ENCODE measurements around the gene RPS6KA2. TPM values are rescaled to one million over a fixed set of nuclear protein-coding genes. Genes with fewer than 3 reads are reported as not detected.

RPS6KA2 gene
- total and polyA plus RNA-seq, 2 experiments from 2014 or later, result 19.3 to 24.0 TPM

GRCh38 chr6:166412156-166412910 lies 214.7 kb downstream of the RPS6KA2 start:
- Histone ChIP-seq H3K27ac (no peak overlapping the region), H3K36me3 (no peaks in the 10 kb centered on the region), H3K27me3 (no peaks in the 10 kb centered on the region), H3K4me3 (no peak overlapping the region), H3K4me1 (ENCODE audit: low read depth) (no peaks in the 10 kb centered on the region), H3K9me3 (ENCODE audit: low read depth) (no peaks in the 10 kb centered on the region)
- DNase-seq (ENCODE audit: low read depth in 1 of 2, low spot score in 1 of 2), result no peak
- no peak for TF ChIP-seq CTCF (IDR thresholded peaks at IDR 0.05; ENCODE audit: low read depth, low read length)

GRCh38 chr6:166411721-166412151 lies 215.3 kb downstream of the RPS6KA2 start:
- Histone ChIP-seq H3K9me3 (ENCODE audit: low read depth) (no peaks in the 10 kb centered on the region), H3K27ac (no peak overlapping the region), H3K36me3 (no peaks in the 10 kb centered on the region), H3K4me1 (ENCODE audit: low read depth) (no peaks in the 10 kb centered on the region), H3K27me3 (no peaks in the 10 kb centered on the region), H3K4me3 (no peak overlapping the region)
- no peak for DNase-seq (ENCODE audit: low read depth in 1 of 2, low spot score in 1 of 2)
- no peak for TF ChIP-seq CTCF (IDR thresholded peaks at IDR 0.05; ENCODE audit: low read depth, low read length)

GRCh38 chr6:166411271-166411670 lies 215.8 kb downstream of the RPS6KA2 start:
- no peak overlapping the region for H3K4me3 ChIP-seq
- H3K9me3 ChIP-seq (ENCODE audit: low read depth), result no peaks in the 10 kb centered on the region
- TF ChIP-seq CTCF (IDR thresholded peaks at IDR 0.05; ENCODE audit: low read depth, low read length), result no peak
- DNase-seq (ENCODE audit: low read depth in 1 of 2, low spot score in 1 of 2), result no peak
- no peaks in the 10 kb centered on the region for H3K36me3 ChIP-seq
- H3K27ac ChIP-seq, result no peak overlapping the region
- no peaks in the 10 kb centered on the region for H3K4me1 ChIP-seq (ENCODE audit: low read depth)
- H3K27me3 ChIP-seq, result no peaks in the 10 kb centered on the region

GRCh38 chr6:166410426-166410935 lies 216.6 kb downstream of the RPS6KA2 start:
- Histone ChIP-seq H3K9me3 (ENCODE audit: low read depth) (no peaks in the 10 kb centered on the region), H3K36me3 (no peaks in the 10 kb centered on the region), H3K27ac (no peak overlapping the region), H3K4me3 (no peak overlapping the region), H3K27me3 (no peaks in the 10 kb centered on the region), H3K4me1 (ENCODE audit: low read depth) (no peaks in the 10 kb centered on the region)
- DNase-seq (ENCODE audit: low read depth in 1 of 2, low spot score in 1 of 2), result no peak
- no peak for TF ChIP-seq CTCF (IDR thresholded peaks at IDR 0.05; ENCODE audit: low read depth, low read length)

- no peak overlapping the region for H3K27ac ChIP-seq
- no peak overlapping the region for H3K4me3 ChIP-seq
- H3K4me1 ChIP-seq (ENCODE audit: low read depth), result no peaks in the 10 kb centered on the region
- H3K9me3 ChIP-seq (ENCODE audit: low read depth), result no peaks in the 10 kb centered on the region
- H3K27me3 ChIP-seq, result no peaks in the 10 kb centered on the region
- TF ChIP-seq CTCF (IDR thresholded peaks at IDR 0.05; ENCODE audit: low read depth, low read length), result no peak
- no peaks in the 10 kb centered on the region for H3K36me3 ChIP-seq
- DNase-seq (ENCODE audit: low read depth in 1 of 2, low spot score in 1 of 2), result no peak
Observed at GRCh38 chr6:166408936-166409755, 217.9 kb downstream of the RPS6KA2 start.
